H9 (cell line): ENCODE data around the gene PLXNA4. TPM values are rescaled to one million over a fixed set of nuclear protein-coding genes. Genes with fewer than 3 reads are reported as not detected.

ENCODE experiments used
- DNase-seq: peaks from one replicate; pipeline ENCODE4 v3.0.0-alpha.2; 2017
- H2AFZ ChIP-seq: one replicate; pipeline ENCODE4 v1.6.1; 2013; ENCODE audit warnings: mild to moderate bottlenecking, low read length, control low read depth, moderate library complexity
- H2AK5ac ChIP-seq: 2 replicates; pipeline ENCODE4 v1.6.1; 2013; ENCODE audit warnings: low read length, control low read depth, mixed read lengths; ENCODE audit not compliant: insufficient read length
- H2BK120ac ChIP-seq: one replicate; pipeline ENCODE4 v1.6.1; 2013; ENCODE audit warnings: low read depth, mild to moderate bottlenecking, low read length, control low read depth, inconsistent platforms; ENCODE audit not compliant: poor library complexity, severe bottlenecking
- H2BK12ac ChIP-seq: 2 replicates; pipeline ENCODE4 v1.6.1; 2013; ENCODE audit warnings: low read length, control low read depth, mixed read lengths, low read depth; ENCODE audit not compliant: insufficient read length
- H2BK15ac ChIP-seq: 2 replicates; pipeline ENCODE4 v1.6.1; 2013; ENCODE audit warnings: low read depth, low read length, control low read depth
- H2BK20ac ChIP-seq: one replicate; pipeline ENCODE4 v1.6.1; 2013; ENCODE audit warnings: low read depth, mild to moderate bottlenecking, low read length, control low read depth, inconsistent platforms; ENCODE audit not compliant: poor library complexity, severe bottlenecking
- H2BK5ac ChIP-seq: 2 replicates; pipeline ENCODE4 v1.6.1; 2013; ENCODE audit warnings: low read length, control low read depth, mixed read lengths; ENCODE audit not compliant: insufficient read length
- H3K14ac ChIP-seq: 2 replicates; pipeline ENCODE4 v1.6.1; 2013; ENCODE audit warnings: low read length, control low read depth; ENCODE audit not compliant: insufficient read depth
- H3K18ac ChIP-seq: 2 replicates; pipeline ENCODE4 v1.6.1; 2013; ENCODE audit warnings: low read depth, mild to moderate bottlenecking, mixed read lengths, low read length, control low read depth; ENCODE audit not compliant: insufficient read length
- H3K23ac ChIP-seq: 2 replicates; pipeline ENCODE4 v1.6.1; 2013; ENCODE audit warnings: low read length, control low read depth, mixed read lengths, low read depth; ENCODE audit not compliant: insufficient read length
- H3K23me2 ChIP-seq: 2 replicates; pipeline ENCODE4 v1.6.1; 2013; ENCODE audit warnings: low read depth, mild to moderate bottlenecking, mixed read lengths, low read length, control low read depth; ENCODE audit not compliant: insufficient read length, poor library complexity, severe bottlenecking
- H3K27ac ChIP-seq: 2 replicates; pipeline ENCODE4 v1.5.1; 2013; ENCODE audit warnings: low read length, control low read depth, mixed read lengths, low read depth; ENCODE audit not compliant: insufficient read length
- H3K27me3 ChIP-seq: 2 replicates; pipeline ENCODE4 v1.6.1; 2013; ENCODE audit warnings: low read length, control low read depth, inconsistent platforms; ENCODE audit not compliant: insufficient read depth
- H3K4ac ChIP-seq: 2 replicates; pipeline ENCODE4 v1.6.1; 2013; ENCODE audit warnings: low read depth, mild to moderate bottlenecking, control low read depth, inconsistent platforms, low read length, moderate library complexity
- H3K4me1 ChIP-seq: 2 replicates; pipeline ENCODE4 v1.6.1; 2013; ENCODE audit warnings: low read length, control low read depth, inconsistent platforms; ENCODE audit not compliant: insufficient read depth
- H3K4me2 ChIP-seq: 2 replicates; pipeline ENCODE4 v1.6.1; 2013; ENCODE audit warnings: low read length, control low read depth, mixed read lengths; ENCODE audit not compliant: insufficient read length, insufficient read depth
- H3K56ac ChIP-seq: 2 replicates; pipeline ENCODE4 v1.6.1; 2013; ENCODE audit warnings: low read depth, mild to moderate bottlenecking, mixed read lengths, low read length, control low read depth; ENCODE audit not compliant: insufficient read length
- H3K79me1 ChIP-seq: 2 replicates; pipeline ENCODE4 v1.6.1; 2013; ENCODE audit warnings: low read depth, mild to moderate bottlenecking, moderate library complexity, low read length, control low read depth, inconsistent platforms; ENCODE audit not compliant: insufficient read depth, poor library complexity, severe bottlenecking
- H3K79me2 ChIP-seq: 2 replicates; pipeline ENCODE4 v1.6.1; 2013; ENCODE audit warnings: low read length, control low read depth, inconsistent platforms; ENCODE audit not compliant: insufficient read depth
- H3K9ac ChIP-seq: 2 replicates; pipeline ENCODE4 v1.6.1; 2013; ENCODE audit warnings: low read length, control low read depth, mixed read lengths; ENCODE audit not compliant: insufficient read length; ENCODE audit errors: extremely low read depth
- H3K9me3 ChIP-seq: one replicate; pipeline ENCODE4 v1.6.1; 2013; ENCODE audit warnings: low read depth, low read length, inconsistent platforms; ENCODE audit not compliant: control insufficient read depth
- H3T11ph ChIP-seq: one replicate; pipeline ENCODE4 v1.6.1; 2013; ENCODE audit warnings: mild to moderate bottlenecking, low read length, control low read depth, inconsistent platforms
- H4K20me1 ChIP-seq: one replicate; pipeline ENCODE4 v1.6.1; 2013; ENCODE audit not compliant: control insufficient read depth, insufficient read length, insufficient read depth
- H4K5ac ChIP-seq: 2 replicates; pipeline ENCODE4 v1.6.1; 2013; ENCODE audit warnings: low read depth, mild to moderate bottlenecking, mixed read lengths, low read length, control low read depth; ENCODE audit not compliant: insufficient read length
- H4K8ac ChIP-seq: replicated peaks from 2 replicates; pipeline ENCODE4 v1.6.1; 2013; ENCODE audit warnings: low read length, control low read depth, mixed read lengths, low read depth; ENCODE audit not compliant: insufficient read length
- H4K91ac ChIP-seq: 2 replicates; pipeline ENCODE4 v1.6.1; 2013; ENCODE audit warnings: low read depth, mild to moderate bottlenecking, moderate library complexity, mixed read lengths, low read length, control low read depth; ENCODE audit not compliant: insufficient read length
- H3K27ac Mint-ChIP-seq, 3 experiments: 2 replicates in 2 of 3; 3 replicates in 1 of 3; pipeline ENCODE4 v1.8.0; 2020 to 2021; ENCODE audit warnings: mixed read lengths in 3 of 3, mild to moderate bottlenecking in 1 of 3, moderate library complexity in 1 of 3
- H3K27me3 Mint-ChIP-seq: 2 replicates; pipeline ENCODE4 v1.8.0; 2021; ENCODE audit warnings: low read depth, mild to moderate bottlenecking, moderate library complexity, mixed read lengths
- H3K36me3 Mint-ChIP-seq, 3 experiments: 2 replicates in 2 of 3; 3 replicates in 1 of 3; pipeline ENCODE4 v1.8.0; 2020 to 2021; ENCODE audit warnings: low read depth in 3 of 3, mixed read lengths in 3 of 3; ENCODE audit not compliant: insufficient read depth in 1 of 3
- H3K4me1 Mint-ChIP-seq, 2 experiments: 2 replicates each; pipeline ENCODE4 v1.8.0; 2020; ENCODE audit warnings: mixed read lengths in 2 of 2
- H3K4me3 Mint-ChIP-seq, 2 experiments: 2 replicates in 1 of 2; 3 replicates in 1 of 2; pipeline ENCODE4 v1.8.0; 2020 to 2021; ENCODE audit warnings: mild to moderate bottlenecking in 2 of 2, mixed read lengths in 2 of 2, moderate library complexity in 1 of 2
- H3K9me3 Mint-ChIP-seq, 2 experiments: 2 replicates in 1 of 2; 3 replicates in 1 of 2; pipeline ENCODE4 v1.8.0; 2020; ENCODE audit warnings: mild to moderate bottlenecking in 2 of 2, mixed read lengths in 2 of 2, moderate library complexity in 1 of 2
- CTCF ChIP-seq: fragments of 200-600 bp; sonication (generic); conservative IDR thresholded peaks from 3 replicates; pipeline ENCODE4 v1.8.0; 2021; ENCODE audit warnings: antibody characterized with exemption, mild to moderate bottlenecking
- WGBS: extraction: QIAGEN DNeasy Blood & Tissue Kit; methylation state at CpG from one replicate; pipeline ENCODE4 v1.1.7; 2013; ENCODE audit warnings: missing lambda C conversion rate, low lambda C conversion rate, mixed read lengths; ENCODE audit not compliant: insufficient read length; ENCODE audit errors: extremely low coverage; 5-methylcytosine and 5-hydroxymethylcytosine counted together
- total RNA-seq: library from RNA; stranded (reverse); gene quantifications from 2 replicates; pipeline ENCODE4 v1.2.1, GENCODE V29; 2021

The PLXNA4 gene
- total RNA-seq, 1 experiment from 2014 or later, result 0.35 TPM

GRCh38 chr7:132376361-132377013 lies 199.8 kb downstream of the PLXNA4 start:
- no peak overlapping the region for H2BK15ac ChIP-seq
- no peak for TF ChIP-seq CTCF
- H3K4me3 Mint-ChIP-seq, result no peak overlapping the region
- H3K14ac ChIP-seq, result no peak overlapping the region
- no CpG with 5 or more reads among the region's 5 CpGs for WGBS
- no peak overlapping the region for H3K4ac ChIP-seq
- H3K27me3 Mint-ChIP-seq, result peaks cover 16% of the 10 kb centered on the region
- no peak overlapping the region for H2AK5ac ChIP-seq
- no peak overlapping the region for H3K4me2 ChIP-seq
- no peaks in the 10 kb centered on the region for H3K79me1 ChIP-seq
- H3K4me1 ChIP-seq, result peaks cover 2% of the 10 kb centered on the region; the same call in 1 of the 2 replicates
- no peak overlapping the region for H4K5ac ChIP-seq
- H2BK120ac ChIP-seq, result no peak overlapping the region
- H3K36me3 Mint-ChIP-seq, result no peaks in the 10 kb centered on the region
- no peak overlapping the region for H2BK12ac ChIP-seq
- no peak overlapping the region for H2AFZ ChIP-seq
- H4K20me1 ChIP-seq, result no peaks in the 10 kb centered on the region
- peaks cover 17 to 18% of the 10 kb centered on the region in 2 experiments for H3K4me1 Mint-ChIP-seq
- H3K9ac ChIP-seq, result no peak overlapping the region
- DNase-seq, result no peak
- H3K56ac ChIP-seq, result no peak overlapping the region
- no peaks in the 10 kb centered on the region for H3K79me2 ChIP-seq
- H3K23me2 ChIP-seq, result no peaks in the 10 kb centered on the region
- H3K9me3 ChIP-seq, result no peaks in the 10 kb centered on the region
- no peak overlapping the region for H2BK5ac ChIP-seq
- H2BK20ac ChIP-seq, result no peak overlapping the region
- H3T11ph ChIP-seq, result no peak overlapping the region
- H3K23ac ChIP-seq, result no peak overlapping the region
- H3K18ac ChIP-seq, result no peak overlapping the region
- no peaks in the 10 kb centered on the region for H3K9me3 Mint-ChIP-seq
- no peak overlapping the region for H4K8ac ChIP-seq
- H3K27me3 ChIP-seq, result no peaks in the 10 kb centered on the region
- H4K91ac ChIP-seq, result no peak overlapping the region
- no peak overlapping the region for H3K27ac ChIP-seq
- H3K27ac Mint-ChIP-seq, result no peak overlapping the region
